ENCODE results near the gene STXBP1. TPM values are rescaled to one million over a fixed set of nuclear protein-coding genes. Genes with fewer than 3 reads are reported as not detected.

STXBP1 gene
- total and polyA plus RNA-seq, 12 donors, result 14.4 to 59.2 (median 46.4) TPM

DNA sequence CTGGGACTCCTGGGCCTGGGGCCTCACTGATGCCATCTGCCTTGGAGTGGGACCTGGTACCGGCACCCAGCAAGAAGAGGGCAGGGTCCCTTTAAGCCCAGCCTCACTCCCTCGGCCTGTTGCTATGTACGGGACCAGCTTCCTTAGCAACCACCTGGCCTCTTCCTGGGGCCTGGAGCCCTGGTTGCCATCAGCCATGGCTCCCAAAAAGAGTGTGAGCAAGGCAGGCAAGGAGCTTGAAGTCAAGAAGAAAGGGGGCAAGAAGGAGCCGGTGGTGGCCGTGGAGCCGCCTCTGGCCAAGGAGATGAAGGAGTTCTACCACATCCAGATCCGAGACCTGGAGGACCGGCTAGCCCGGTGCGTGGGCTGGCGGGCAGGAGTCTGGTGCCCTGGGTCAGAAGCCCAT, 94.8 kb downstream of the STXBP1 start, which contains the start of gene CFAP157:
TSS of gene CFAP157 (plus strand) at position 153 of the 406 bp plus-strand sequence. CDS start at position 197, 44 bp downstream.
- intact Hi-C loops (cut with DNase I), result no loop called here
- ATAC-seq, result peak in 2 of 8 donors; percentile 23 to 35

DNA sequence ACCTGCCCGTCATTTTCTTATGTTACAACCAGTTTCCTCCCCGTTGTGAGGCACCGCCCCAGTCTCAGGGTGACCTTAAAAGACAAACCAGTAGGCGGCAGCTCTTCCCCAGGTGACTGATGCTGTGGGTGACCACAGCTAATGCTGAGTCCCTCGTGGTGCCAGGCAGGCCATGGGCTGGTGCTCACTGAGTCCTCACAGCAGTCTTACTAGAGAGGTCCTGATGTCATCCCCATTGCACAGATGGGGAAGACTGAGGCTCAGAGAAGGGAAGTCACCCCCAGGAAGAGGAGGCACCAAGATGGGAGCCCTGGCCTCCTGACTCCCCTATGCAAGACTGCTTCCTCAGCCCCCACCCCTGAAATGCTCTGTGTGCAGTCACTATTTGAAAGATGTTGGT, 95.7 kb downstream of the STXBP1 start:
- TF ChIP-seq, protein P1, sequence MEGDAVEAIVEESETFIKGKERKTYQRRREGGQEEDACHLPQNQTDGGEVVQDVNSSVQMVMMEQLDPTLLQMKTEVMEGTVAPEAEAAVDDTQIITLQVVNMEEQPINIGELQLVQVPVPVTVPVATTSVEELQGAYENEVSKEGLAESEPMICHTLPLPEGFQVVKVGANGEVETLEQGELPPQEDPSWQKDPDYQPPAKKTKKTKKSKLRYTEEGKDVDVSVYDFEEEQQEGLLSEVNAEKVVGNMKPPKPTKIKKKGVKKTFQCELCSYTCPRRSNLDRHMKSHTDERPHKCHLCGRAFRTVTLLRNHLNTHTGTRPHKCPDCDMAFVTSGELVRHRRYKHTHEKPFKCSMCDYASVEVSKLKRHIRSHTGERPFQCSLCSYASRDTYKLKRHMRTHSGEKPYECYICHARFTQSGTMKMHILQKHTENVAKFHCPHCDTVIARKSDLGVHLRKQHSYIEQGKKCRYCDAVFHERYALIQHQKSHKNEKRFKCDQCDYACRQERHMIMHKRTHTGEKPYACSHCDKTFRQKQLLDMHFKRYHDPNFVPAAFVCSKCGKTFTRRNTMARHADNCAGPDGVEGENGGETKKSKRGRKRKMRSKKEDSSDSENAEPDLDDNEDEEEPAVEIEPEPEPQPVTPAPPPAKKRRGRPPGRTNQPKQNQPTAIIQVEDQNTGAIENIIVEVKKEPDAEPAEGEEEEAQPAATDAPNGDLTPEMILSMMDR (IDR thresholded peaks at IDR 0.05), result peak in 1 of 9 donors; percentile 18
- Histone ChIP-seq H3K4me3 (no peak overlapping the region), H3K27ac (no peak overlapping the region), H3K4me1 (no peaks in the 10 kb centered on the region), H3K9me3 (no peaks in the 10 kb centered on the region), H3K27me3 (no peaks in the 10 kb centered on the region), H3K36me3 (no peaks in the 10 kb centered on the region)
- DNase-seq, result no peak
- intact Hi-C loops (cut with DNase I), result no loop called here
- WGBS, 2 donors, result 53% methylated on average over 5 of the region's 5 CpGs
- no peak for ATAC-seq

More for the DNA sequence above, 94.8 kb downstream of the STXBP1 start, which contains the start of gene CFAP157:
- TF ChIP-seq, protein P1 (IDR thresholded peaks at IDR 0.05), result no peak
- Histone ChIP-seq H3K36me3 (no peaks in the 10 kb centered on the region), H3K9me3 (no peaks in the 10 kb centered on the region), H3K4me3 (no peak within 1 kb of the TSS), H3K4me1 (no peaks in the 10 kb centered on the region), H3K27me3 (no peaks in the 10 kb centered on the region), H3K27ac (no peak within 1 kb of the TSS)
- no peak for DNase-seq
- 58 to 63% methylated on average over 11 of the region's 11 CpGs for WGBS, 2 donors

DNA sequence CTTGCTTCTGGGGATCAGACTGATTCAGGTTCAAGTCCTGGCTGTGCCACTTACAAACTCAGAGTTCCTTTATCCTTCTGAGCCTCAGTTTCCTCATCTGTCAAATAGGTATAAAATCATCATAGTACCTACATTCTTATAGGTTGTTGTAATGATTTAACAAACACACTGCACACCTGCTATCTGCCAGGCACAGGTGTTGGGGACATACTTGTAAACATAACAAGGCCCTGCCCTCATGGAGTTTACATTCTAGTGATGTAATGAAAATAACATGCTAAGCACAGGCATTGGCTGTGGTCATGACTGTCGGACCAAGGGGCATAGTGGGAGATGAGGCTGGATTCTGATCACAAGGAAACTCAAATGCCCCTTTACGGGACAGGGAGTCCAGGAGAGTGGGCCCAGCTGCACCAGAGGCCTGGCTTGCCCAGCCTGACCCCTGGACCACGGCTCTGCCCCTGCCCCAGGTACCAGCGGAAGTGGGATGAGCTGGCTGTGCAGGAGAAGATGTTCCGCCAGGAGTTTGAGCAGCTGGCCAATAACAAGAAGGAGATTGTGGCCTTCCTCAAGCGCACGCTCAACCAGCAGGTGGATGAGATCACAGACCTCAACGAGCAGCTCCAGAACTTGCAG, 97.0 kb downstream of the STXBP1 start:
- DNase-seq (no peak), ATAC-seq (no peak)
- 93% methylated on average over 8 of the region's 8 CpGs for WGBS, 2 donors
- no peaks in the 10 kb centered on the region for H3K27me3 ChIP-seq
- H3K36me3 ChIP-seq, result no peaks in the 10 kb centered on the region
- H3K4me3 ChIP-seq, result no peak overlapping the region
- H3K27ac ChIP-seq, result no peak overlapping the region
- H3K4me1 ChIP-seq, result peaks cover 0 to 4% (median 3%) of the 10 kb centered on the region in 9 donors
- no peaks in the 10 kb centered on the region for H3K9me3 ChIP-seq
- intact Hi-C loops (cut with DNase I), result no loop called here
- TF ChIP-seq, protein P1 (IDR thresholded peaks at IDR 0.05), result no peak

DNA sequence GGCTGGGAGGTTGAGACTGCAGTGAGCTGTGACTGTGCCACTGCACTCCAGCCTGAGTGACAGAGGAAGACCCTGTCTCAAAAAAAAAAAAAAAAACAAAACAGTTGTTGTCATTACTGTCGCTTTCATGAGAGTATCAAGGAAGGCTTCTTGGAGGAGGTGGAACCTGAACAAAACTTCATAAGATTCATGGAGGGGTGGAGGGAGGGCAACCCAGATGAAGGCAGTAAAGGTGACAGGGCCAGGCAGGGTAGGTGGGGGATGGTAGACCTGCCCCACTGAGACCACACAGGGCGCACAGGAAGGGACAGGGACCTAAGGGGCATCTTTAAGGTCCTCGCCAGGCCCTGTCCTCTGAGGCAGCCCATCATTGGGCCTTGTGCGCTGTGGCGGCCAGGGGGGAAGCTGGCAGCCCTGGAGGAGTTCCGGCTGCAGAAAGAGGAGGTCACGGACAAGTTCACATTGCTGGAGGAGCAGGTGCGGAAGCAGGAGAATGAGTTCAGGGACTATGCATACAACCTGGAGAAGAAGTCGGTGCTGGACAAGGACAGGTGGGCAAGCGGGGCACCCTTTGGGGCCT, 98.2 kb downstream of the STXBP1 start:
- intact Hi-C loops (cut with DNase I), result no loop called here
- WGBS, 2 donors, result 93 to 94% methylated on average over 10 of the region's 10 CpGs
- Histone ChIP-seq H3K4me3 (no peak overlapping the region), H3K27me3 (no peaks in the 10 kb centered on the region), H3K36me3 (no peaks in the 10 kb centered on the region), H3K9me3 (no peaks in the 10 kb centered on the region), H3K4me1 (peaks cover 3 to 16% (median 11%) of the 10 kb centered on the region in 9 donors), H3K27ac (no peak overlapping the region)
- TF ChIP-seq, protein P1 (IDR thresholded peaks at IDR 0.05), result no peak
- DNase-seq (no peak), ATAC-seq (no peak)

Measured in heart right ventricle (tissue), 16 donors.